GM21381 (cell line): ENCODE measurements around the gene SLC43A3.
"Not testable (repeated sequence)": the region's sequence is repeated elsewhere in the genome, so short reads cannot be mapped to it uniquely, and the experiment has no call there.

Experiments used
- ATAC-seq: cut with Tn5 transposase; IDR thresholded peaks from one replicate; pipeline ENCODE4 v1.9.1; 2021; ENCODE audit warnings: mild to moderate bottlenecking, moderate library complexity; ENCODE audit not compliant: unreplicated experiment

Gene SLC43A3

DNA sequence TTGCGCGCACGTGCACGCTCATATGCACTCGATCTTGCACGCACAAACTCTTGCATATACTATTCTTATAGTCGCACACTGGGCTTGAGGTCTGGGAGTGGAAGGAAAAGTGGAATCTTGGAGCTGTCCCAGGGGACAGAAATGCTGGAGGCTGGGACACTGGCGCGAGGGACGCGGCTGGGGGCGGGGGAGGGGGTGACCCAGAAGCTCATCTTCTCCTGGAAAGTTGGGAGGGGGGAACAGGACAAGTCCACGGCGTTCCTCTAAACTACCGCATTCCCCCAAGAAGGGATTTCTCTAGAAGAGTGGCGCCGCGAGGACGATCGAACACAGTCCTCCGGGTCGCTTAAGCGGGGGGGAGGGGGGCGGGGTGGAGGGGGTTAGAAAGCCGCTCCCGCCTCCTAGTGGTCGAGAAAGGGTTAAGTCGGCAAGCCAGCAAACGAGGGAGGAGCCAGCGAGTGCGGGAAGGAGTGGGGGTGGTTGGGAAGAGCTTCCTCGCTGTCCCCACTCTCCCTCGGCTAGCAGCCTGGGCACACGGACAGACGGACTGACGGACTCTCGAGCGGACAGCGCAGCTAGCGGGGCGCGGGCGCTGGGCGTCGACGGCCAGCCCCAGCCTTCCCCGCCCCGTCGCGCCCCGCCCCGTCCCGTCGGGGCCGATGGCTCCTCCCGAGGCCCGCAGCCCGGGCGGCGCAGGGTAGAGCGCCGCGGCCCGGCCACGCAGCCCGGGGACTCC, 33.3 kb upstream of the SLC43A3 start, which contains the start of gene RTN4RL2:
Gene RTN4RL2 (plus strand): TSS at position 507 of the 736 bp plus-strand sequence. CDS start 338 bp downstream, outside the sequence.
- ATAC-seq: no peak

GRCh38 chr11:57459164-57460021, 32.5 kb upstream of the SLC43A3 start:
- ATAC-seq: no peak

DNA sequence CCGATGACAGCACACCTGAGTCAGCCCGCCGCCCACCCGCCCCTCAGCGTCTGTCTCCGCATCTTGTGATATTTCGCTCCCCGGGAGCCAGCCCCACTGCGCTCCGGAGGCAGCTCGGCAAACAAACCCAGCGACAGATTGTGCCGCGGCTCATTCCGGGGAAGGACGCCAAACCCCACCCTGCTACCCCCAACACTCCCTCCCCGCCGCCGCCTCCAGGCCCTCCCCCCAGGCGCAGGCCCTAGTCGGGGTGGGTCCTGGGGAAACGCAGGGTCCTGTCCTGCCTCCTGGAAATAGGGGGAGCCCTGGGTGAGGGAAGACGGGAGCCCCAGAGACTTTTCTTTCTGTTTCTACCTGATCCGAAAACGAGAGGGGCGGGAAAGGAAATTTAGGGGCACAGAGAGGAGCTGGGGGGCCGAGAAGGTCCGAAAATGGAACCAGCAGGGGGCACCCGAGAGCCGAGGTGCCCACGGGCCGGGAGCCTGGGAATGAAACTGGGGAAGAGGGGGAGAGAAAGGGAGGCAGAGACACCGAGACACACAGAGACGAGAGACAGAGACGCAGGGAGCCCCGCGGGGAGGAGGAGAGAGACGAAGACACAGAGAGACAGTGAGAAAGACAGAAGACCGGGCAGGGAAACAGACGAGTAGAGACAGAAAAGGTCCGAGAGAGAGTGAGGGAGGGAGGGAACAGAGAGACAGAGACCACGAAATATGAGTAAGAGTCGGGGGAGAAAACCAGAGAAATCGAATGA, 31.7 kb upstream of the SLC43A3 start:
- ATAC-seq: no peak

DNA sequence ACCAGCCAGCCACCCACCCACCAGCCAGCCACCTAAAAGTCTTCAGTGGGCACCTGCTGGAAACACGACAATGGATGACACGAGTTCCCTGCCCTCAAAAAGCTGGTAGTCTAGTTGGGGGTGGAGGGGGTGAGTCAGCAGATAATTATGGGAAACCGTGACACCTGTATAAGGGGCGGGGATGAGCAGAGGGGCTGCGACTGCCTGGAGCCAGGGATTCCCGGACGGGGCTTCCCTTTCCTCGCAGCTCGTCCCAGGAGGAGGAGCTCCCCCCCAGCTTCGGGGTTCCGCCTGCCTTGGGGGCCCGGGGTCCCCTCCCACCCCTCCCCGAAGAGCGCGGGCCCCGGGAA, 31.1 kb upstream of the SLC43A3 start:
- no peak for ATAC-seq

DNA sequence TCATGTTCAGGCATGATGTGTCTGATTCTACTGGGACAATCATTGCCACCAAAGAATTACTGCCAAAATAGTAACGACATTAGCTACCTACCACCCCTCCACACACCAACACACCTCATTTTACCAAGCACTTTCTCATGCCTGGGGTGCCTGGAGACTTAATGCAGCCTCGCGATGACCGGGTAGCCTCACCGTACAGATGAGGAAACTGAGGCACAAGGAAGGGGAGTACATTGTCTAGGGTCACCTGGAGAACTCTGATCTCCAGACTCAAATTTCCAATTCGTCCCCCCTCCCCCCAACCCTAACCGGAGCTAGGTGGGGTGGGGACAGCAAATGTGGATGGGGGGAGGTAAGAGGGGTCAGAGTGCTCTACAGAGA, 30.7 kb upstream of the SLC43A3 start:
- ATAC-seq: peak; percentile 16

DNA sequence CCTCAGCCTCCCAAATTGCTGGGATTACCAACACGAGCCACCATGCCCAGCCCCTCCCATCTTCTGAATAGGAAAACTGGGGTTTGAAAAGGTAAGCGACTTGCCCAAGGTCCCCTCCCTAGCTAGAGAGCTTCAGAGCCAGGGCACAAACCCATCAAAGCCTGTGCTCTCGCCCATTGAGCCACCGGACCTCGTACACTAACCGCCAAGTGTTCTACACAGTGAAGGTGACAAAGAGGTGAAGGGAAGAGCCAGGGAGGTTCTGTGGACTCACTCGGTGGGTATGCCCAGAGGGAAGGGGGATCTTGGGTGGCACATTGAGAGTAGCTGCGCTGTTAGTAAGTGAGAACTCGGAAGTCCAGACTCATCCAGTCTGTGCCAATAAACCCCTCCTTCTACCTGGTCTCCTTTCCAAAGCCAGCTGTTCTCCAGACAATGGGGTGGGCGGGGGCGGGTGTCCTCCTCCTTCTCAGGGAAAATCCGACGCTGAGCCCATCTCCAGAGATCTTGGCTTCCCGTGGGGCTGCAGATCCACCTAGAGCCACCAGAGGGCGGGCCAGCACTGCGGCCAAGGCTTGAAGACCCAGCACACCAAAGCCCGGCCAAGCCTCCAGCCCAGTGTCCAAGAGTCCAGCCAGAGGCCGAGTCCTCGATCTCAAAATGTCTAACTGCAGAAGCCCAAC, 30.2 kb upstream of the SLC43A3 start:
- ATAC-seq: peak; percentile 69

GRCh38 chr11:57453543-57454177, 26.7 kb upstream of the SLC43A3 start:
- no peak for ATAC-seq

- no peak for ATAC-seq
Observed at GRCh38 chr11:57446055-57446454, 19.1 kb upstream of the SLC43A3 start.

- not testable (repeated sequence) for ATAC-seq
Observed at GRCh38 chr11:57445122-57445394, 18.1 kb upstream of the SLC43A3 start.

DNA sequence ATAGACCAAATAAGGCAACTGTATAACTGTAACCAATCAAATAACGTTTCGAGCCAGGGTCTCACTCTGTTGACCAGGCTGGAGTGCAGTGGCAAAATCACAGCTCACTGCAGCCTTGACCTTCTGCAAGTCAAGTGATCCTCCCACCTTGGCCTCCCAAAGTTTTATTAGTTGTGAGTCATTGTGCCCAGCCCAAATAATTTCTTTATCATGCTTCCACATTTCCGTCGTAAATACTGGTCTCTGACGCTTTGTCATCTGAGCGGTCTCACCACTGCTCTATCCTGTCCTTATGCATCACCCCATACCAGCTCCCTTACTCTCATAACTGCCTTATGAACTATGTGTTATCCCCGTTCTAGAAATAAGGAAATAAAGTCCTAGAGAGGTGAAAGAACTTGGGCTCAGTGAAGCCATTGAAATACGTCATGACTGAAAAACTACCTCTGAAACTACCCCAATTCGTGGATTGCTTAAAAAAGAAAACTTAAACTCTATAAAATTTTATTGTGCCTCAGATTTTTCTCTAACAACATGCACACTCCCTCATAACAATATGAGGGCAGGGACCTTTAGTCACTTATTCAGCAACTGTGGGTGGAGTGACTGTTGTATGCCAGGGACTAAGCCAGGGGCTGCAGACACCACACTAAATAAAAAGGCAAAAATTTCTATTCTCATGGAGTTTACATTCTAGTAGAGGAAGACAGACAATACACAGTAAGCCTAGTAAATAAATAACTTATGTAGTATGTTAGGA, 17.6 kb upstream of the SLC43A3 start:
- no peak for ATAC-seq

DNA sequence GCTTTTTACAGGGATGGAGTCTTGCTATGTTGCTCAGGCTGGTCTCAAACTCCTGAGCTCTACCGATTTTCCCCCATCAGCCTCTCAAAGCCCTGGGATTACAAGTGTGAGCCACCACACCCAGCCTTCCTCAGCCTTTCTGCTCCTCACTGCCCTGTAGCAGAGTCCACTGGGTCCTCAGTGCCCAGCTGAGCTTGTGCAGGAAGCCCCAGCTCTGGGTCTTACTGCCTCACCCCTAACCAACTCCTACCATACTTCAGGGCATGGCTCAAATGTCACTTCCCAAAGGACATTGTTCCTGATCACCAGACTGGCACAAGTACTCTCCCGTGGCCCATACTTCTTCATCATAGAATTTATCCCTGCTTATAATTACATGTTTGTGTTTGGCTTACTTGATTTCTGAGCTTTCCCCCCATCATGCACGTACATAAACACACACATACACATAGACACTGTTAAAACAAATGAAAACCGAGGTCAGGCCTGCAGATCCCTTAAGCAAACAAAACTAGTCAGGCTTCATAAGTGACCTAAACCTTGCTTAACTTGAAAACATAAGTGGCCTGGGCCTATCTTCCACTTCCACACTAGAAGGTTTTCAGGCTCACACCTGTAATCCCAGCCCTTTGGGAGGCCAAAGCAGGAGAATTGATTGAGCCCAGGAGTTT, 14.0 kb upstream of the SLC43A3 start:
- no peak for ATAC-seq

GRCh38 chr11:57439786-57440185, 12.9 kb upstream of the SLC43A3 start:
- no peak for ATAC-seq

GRCh38 chr11:57438345-57439285, 11.7 kb upstream of the SLC43A3 start:
- ATAC-seq: no peak

DNA sequence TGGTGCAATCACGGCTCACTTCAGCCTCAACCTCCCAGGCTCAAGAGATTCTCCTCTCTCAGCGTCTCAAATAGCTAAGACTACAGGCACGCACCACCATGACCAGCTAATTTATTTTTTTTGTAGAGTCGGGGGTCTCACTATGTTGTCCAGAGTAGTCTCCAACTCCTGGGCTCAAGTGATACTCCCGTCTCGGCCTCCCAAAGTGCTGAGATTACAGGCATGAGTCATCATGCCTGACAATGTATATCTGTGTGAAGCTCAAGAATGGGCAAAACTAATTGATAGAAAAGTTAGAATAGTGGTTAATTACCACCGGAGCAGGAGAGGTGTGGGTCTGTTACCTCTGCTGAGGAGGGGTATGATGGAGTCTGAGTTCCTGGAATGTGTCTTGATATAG, 9.1 kb upstream of the SLC43A3 start:
- ATAC-seq: no peak

DNA sequence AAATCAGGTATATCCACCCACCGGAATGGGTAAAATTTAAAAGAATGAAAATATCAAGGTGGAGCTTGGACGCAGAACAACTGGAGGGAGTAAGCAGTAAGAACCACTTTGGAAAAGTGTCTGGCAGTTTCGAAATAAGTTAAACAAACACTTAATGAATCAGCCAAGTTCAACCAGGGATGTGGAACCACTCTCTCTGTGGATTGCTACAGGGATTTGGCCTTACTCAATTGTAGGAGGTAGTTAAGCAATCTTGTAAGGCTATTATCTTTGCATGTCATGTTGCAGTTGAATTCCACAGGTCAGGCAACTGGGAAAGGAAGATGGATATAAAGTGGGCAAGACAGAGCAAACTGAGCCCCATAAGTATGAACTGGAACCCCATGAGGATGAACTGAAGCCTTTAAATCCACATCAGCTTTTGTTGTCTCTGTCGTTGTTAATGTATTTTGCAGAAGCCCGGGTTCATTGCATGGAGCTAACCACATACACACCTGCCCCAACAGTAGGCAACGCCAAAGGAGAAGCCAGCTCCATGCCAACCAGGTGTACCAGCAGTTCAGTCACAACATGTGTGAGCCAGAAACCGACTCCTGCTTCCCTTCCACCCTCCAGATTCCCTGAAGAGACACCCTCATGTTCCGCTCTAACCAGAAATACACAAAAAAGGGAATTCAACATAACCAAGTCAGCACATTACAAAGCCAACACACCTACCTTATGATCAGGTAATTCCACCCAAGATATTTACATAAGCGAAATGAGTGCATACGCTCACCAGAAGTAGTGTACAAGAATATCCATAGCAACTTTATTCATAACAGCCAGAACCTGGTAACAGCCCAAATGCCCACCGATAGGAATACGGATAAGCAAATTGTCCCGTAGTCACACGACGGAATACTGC, 8.0 kb upstream of the SLC43A3 start:
- ATAC-seq: no peak

DNA sequence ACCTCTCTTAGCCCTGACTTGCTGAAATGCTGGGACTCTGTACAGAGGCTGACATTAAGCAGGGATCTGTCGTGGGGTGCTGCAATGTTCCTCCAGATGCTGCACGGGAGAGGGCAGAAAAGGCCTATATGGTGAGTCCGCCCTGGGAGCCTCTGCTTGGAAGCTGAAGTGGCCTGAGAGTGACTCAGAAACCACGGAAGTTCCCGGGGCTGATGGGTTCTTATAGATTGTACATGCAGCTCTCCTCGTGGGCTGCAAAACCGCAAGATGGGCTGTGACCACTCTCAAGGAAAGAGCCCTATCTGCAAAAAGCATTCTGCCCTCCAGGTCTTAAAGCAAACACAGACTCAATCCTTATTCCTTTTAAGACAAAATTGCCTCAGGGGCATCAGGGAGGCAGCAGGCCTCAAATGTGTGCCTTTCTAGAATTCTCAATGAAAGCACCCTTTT, 5.8 kb upstream of the SLC43A3 start:
- no peak for ATAC-seq

DNA sequence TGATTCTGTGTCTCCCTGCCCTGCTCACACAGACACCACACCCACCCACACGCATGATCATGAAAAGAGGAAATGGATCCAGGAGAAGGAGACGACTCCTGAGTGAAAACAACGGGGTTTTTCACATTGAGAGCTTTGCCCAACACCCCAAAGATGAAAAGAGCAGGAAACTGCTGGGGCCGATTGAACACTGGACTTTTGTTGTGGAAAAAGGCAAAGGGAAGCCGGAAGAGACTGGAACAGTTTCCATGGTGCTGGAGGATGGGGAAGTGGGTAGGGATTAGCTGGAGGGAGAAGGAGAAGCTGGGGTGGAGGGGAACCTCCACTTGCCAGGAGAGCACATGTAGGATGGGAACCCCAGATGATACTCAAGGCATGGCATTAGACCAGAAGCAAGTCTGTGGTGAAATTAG, 5.2 kb upstream of the SLC43A3 start:
- no peak for ATAC-seq
